Measurements from ENCODE around the gene SPRY1.
A peak's percentile ranks its signal among the peaks of the same experiment; 100 is the strongest.

Gene SPRY1

DNA sequence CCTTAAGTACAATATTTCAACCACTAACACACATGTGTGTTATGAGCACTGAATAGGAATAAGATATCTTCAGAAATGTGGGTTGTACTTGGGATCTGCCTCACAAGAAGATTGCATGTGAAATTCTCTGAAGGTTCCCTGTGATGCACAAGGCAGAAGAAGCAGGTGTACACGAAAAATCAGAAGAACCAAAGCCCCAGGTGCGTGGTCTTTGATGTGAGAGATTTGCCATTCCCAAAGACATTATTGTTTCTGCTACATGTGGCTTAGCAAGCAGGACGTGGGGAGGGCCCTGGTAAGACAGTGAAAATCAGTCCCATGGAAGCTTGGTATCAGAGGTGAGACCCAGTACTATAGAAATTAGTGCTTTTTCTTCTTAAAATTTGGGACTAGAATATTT is 13.0 kb upstream of the SPRY1 start:
- Histone ChIP-seq H3K9me3 (ENCODE audit: control insufficient read depth, low read length) (no peaks in the 10 kb centered on the region), H3K9ac (ENCODE audit: low read length) (no peak overlapping the region), H3K36me3 (ENCODE audit: control insufficient read depth, insufficient read depth, low read length) (no peaks in the 10 kb centered on the region), H3K4me1 (ENCODE audit: control insufficient read depth, insufficient read depth, low read length) (peaks cover 6% of the 10 kb centered on the region), H3K4me3 (ENCODE audit: low read length) (no peak overlapping the region), H3K27me3 (ENCODE audit: control insufficient read depth, insufficient read depth, low read length) (no peaks in the 10 kb centered on the region)

DNA sequence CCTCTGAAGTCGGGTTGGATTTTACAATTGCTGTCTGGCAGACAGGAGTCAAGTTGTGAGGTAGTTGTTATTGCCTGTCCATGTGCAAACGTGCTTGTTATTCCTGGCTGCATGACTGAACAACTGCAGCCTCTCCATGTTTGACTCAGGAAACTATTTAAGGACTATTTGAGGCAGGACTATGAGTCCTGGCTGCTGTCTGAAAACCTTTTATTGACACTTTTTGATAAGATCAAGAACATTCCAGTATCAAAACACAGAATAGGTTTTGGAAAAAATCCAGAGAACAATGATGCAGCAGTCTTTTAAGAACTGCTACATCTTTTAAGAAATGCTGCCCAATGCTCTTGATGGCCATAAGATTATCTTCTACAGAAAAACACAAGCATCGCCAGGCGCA is 10.0 kb upstream of the SPRY1 start:
- Histone ChIP-seq H3K9me3 (ENCODE audit: control insufficient read depth, low read length) (no peaks in the 10 kb centered on the region), H3K27me3 (ENCODE audit: control insufficient read depth, insufficient read depth, low read length) (no peaks in the 10 kb centered on the region), H3K36me3 (ENCODE audit: control insufficient read depth, insufficient read depth, low read length) (no peaks in the 10 kb centered on the region), H3K9ac (ENCODE audit: low read length) (no peak overlapping the region), H3K4me1 (ENCODE audit: control insufficient read depth, insufficient read depth, low read length) (peaks cover 6% of the 10 kb centered on the region), H3K4me3 (ENCODE audit: low read length) (no peak overlapping the region)

DNA sequence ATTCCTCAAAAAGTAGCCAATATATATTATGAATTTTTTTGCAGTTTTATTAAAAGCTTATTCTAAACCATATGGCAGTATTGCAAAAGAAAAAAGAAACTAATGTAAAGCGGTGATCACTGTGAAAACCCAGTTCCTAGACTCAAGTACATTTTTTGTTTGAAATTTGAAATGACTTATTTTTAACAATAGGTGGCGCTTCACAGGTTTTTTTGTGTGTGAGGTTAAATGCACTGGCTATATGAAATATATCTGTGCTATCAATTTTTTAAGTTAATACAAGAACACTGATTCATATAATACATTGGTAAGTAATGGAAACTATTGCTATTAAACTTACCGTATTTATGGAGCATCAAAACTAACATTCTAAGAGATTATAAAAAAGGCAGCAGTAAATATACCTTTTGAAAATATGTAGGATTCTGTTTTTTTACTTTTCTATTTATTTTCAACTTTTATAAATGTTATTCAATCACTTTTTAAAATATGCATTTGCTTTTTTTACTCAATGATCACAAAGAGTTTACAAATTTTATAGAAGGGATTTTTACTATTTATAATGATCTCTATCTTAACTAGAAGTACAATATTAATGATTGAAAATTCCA is 5.6 kb upstream of the SPRY1 start:
- Histone ChIP-seq H3K9me3 (ENCODE audit: control insufficient read depth, low read length) (no peaks in the 10 kb centered on the region), H3K27me3 (ENCODE audit: control insufficient read depth, insufficient read depth, low read length) (no peaks in the 10 kb centered on the region), H3K9ac (ENCODE audit: low read length) (no peak overlapping the region), H3K4me1 (ENCODE audit: control insufficient read depth, insufficient read depth, low read length) (peaks cover 6% of the 10 kb centered on the region), H3K4me3 (ENCODE audit: low read length) (no peak overlapping the region), H3K36me3 (ENCODE audit: control insufficient read depth, insufficient read depth, low read length) (no peaks in the 10 kb centered on the region)

DNA sequence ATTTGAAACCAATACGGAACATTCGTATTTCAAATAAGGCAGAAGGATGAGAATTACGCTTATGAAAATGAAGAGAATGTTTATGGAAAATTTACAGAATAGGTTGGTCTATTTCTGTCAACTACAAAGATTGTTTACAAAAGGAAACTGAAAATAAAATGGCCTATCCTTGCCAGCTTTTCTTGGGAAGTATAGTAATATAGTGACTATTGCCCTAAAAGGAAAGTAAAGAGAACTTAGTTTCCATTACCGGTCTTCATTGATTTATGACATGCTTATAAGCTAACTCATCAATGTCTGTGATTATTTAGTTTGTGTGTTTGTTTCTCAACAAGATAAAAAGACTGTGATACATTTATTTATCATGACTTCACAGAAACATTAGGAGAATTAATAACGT is 2.9 kb upstream of the SPRY1 start:
- Histone ChIP-seq H3K27me3 (ENCODE audit: control insufficient read depth, insufficient read depth, low read length) (no peaks in the 10 kb centered on the region), H3K9ac (ENCODE audit: low read length) (no peak overlapping the region), H3K4me3 (ENCODE audit: low read length) (no peak overlapping the region)

DNA sequence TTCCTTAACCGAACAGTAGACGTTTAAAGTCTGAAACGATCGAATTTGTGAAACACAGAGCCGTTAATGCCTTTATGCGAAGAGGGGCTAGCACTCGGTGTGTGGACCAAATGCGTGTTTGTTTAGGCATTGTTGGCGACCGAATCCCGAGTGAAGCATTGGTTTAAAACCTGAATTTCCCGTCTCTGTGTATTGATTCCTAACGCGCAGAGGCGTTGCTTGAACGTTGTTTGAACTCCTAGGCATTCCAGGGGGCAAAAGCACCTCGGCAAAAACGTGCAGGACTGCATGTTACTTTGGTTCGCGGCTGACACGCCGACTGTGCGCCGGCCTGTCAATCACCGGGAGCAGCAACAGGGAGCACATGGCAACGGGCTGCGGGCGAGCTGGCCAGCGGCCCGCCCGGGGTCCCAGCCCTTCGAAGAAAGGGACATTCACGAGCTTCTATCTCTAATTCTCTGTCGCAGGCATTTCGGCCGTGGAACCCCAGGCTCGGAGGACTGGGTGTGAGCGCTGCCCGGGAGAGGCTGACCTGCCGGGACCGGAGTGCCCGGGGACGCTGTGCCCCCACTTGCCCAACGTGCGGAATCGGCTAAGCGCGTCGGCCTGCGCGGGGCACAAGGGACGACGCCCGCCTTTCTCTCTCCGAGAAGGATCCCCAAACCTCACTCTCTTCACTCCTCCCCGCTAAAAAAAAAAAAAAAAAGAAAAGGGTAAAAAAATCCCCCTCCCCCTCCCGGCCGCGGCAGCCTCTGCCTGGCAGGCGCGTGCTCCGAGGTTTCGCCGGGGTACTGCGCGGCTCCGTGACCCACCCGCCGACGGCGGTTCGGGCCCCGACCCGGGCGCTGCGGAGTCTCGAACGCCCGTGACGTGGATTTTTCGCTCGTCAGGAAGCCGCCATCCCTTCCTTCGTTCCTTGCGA is 810 bp downstream of the SPRY1 start:
- H3K9ac ChIP-seq (ENCODE audit: low read length) = peak overlapping the region; percentile 99
- no peaks in the 10 kb centered on the region for H3K9me3 ChIP-seq (ENCODE audit: control insufficient read depth, low read length)
- H3K36me3 ChIP-seq (ENCODE audit: control insufficient read depth, insufficient read depth, low read length) = no peaks in the 10 kb centered on the region
- H3K27me3 ChIP-seq (ENCODE audit: control insufficient read depth, insufficient read depth, low read length) = no peaks in the 10 kb centered on the region
- peak overlapping the region; percentile 93 for H3K4me3 ChIP-seq (ENCODE audit: low read length)
- peaks cover 14% of the 10 kb centered on the region for H3K4me1 ChIP-seq (ENCODE audit: control insufficient read depth, insufficient read depth, low read length)

More for the DNA sequence above, 2.9 kb upstream of the SPRY1 start:
- Histone ChIP-seq H3K36me3 (ENCODE audit: control insufficient read depth, insufficient read depth, low read length) (no peaks in the 10 kb centered on the region), H3K4me1 (ENCODE audit: control insufficient read depth, insufficient read depth, low read length) (no peaks in the 10 kb centered on the region), H3K9me3 (ENCODE audit: control insufficient read depth, low read length) (no peaks in the 10 kb centered on the region)

DNA sequence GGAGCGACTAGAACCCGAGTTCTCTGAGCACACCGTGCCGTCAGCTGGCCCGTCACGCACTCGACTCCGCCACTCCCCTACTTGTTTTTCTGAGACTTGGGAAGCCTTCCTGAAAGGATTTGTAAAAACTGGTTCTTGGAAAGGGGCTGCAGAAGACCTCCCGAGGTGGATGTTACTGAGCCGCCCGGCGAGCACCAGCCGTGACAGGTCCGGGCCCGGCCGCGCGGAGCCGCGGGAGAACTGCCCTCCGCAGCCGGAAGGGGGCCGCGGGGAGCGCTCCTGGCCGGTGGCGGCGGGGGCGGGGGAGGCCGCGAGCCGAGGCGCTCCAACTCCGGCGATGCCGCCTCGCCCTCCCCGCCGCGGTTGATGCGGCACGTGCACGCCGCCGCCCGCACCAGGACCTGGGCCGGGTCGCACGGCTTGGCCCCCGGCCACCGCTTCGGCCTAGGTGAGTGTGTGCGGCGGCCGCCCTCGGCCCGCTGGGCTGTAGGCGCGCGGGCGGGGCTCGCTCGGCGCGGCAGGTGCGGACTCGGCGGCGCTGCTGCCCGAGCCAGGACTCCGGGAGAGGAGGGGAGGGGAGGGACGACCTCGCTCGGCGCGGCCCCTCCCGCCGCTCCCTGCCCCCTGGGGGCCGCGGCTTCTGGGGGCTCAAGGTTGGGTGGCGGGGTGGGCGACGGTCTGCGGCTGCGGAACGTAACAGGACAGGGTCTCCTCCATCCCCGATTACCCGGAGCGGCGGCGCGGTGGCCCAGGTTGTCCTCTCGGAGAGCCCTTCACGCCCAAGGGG is 1.7 kb downstream of the SPRY1 start:
- no peaks in the 10 kb centered on the region for H3K27me3 ChIP-seq (ENCODE audit: control insufficient read depth, insufficient read depth, low read length)
- H3K36me3 ChIP-seq (ENCODE audit: control insufficient read depth, insufficient read depth, low read length) = no peaks in the 10 kb centered on the region
- peak overlapping the region; percentile 99 for H3K9ac ChIP-seq (ENCODE audit: low read length)
- H3K4me3 ChIP-seq (ENCODE audit: low read length) = peak overlapping the region; percentile 93
- H3K9me3 ChIP-seq (ENCODE audit: control insufficient read depth, low read length) = no peaks in the 10 kb centered on the region
- H3K4me1 ChIP-seq (ENCODE audit: control insufficient read depth, insufficient read depth, low read length) = peaks cover 19% of the 10 kb centered on the region

DNA sequence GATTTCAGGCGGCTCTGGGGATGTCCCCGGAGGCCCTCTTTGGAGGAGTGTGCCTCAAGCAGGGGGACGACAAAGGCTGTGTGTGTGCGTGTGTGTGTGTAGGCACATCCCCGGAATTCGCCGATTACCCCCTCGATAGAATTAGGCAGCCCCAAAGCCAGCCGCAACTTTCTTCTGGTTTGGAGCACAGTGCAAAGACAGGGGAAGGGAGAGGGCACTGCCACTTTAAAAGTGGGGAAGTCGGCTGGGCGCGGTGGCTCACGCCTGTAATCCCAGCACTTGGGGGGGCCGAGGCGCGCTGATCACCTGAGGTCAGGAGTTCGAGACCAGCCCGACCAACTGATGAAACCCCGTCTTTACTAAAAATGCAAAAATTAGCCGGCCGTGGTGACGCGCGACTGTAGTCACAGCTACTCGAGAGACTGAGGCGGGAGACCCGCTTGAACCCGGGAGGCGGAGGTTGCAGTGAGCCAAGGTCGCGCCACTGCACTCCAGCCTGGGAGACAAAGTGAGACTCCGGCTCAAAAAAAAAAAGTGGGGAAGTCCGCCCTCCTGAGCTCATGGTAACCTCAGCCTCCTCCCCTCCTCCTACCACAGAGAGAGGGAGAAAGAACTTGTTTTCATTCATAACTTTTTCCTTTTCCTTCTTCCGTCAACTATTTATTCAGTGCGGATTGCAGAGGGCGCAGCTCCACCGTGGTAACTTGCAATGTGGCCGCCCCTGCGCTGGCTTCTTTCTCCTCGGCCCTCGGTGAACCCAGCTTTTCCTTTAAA is 2.4 kb downstream of the SPRY1 start:
- no peaks in the 10 kb centered on the region for H3K36me3 ChIP-seq (ENCODE audit: control insufficient read depth, insufficient read depth, low read length)

DNA sequence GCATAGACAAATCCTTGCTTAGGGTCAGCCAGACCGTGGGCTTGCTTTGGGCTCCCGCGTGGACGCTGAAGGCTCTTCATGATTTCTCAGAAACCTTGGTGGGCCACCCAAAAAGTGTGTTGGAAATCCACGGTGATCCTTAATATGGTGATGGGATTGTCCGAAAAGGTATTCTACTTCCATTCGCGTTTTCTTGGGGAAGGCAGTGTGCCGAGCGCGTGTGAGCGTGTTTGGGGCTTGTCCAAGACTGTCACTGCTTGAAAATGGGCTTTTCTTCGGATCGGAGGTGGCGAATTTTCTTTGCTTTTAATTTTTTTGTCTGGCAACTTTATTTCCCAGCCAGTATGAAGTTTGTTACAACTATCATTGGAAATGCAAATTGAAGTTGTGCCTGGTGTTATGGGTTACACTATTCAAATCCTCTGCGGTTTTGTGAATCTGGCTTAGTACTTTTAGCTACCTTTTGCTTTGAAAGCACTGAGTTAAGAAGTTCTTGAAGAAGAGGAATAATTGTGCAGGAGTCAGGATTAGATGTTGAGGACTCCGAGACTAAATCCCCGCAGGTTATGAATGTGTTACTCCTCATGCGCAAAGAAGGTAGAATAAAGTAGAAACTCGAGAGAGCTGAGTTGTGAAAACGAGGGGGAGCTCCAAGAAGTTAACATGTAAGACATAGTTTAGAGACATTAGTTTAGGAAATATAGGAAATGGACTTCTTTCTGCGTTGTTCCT is 3.2 kb downstream of the SPRY1 start:
- Histone ChIP-seq H3K36me3 (ENCODE audit: control insufficient read depth, insufficient read depth, low read length) (no peaks in the 10 kb centered on the region), H3K9ac (ENCODE audit: low read length) (peak overlapping the region; percentile 99), H3K4me1 (ENCODE audit: control insufficient read depth, insufficient read depth, low read length) (peaks cover 19% of the 10 kb centered on the region), H3K4me3 (ENCODE audit: low read length) (peak overlapping the region; percentile 93), H3K27me3 (ENCODE audit: control insufficient read depth, insufficient read depth, low read length) (no peaks in the 10 kb centered on the region), H3K9me3 (ENCODE audit: control insufficient read depth, low read length) (no peaks in the 10 kb centered on the region)

More for the DNA sequence above, 2.4 kb downstream of the SPRY1 start:
- peak overlapping the region; percentile 99 for H3K9ac ChIP-seq (ENCODE audit: low read length)
- H3K9me3 ChIP-seq (ENCODE audit: control insufficient read depth, low read length) = no peaks in the 10 kb centered on the region
- H3K27me3 ChIP-seq (ENCODE audit: control insufficient read depth, insufficient read depth, low read length) = no peaks in the 10 kb centered on the region
- peak overlapping the region; percentile 93 for H3K4me3 ChIP-seq (ENCODE audit: low read length)
- peaks cover 19% of the 10 kb centered on the region for H3K4me1 ChIP-seq (ENCODE audit: control insufficient read depth, insufficient read depth, low read length)

DNA sequence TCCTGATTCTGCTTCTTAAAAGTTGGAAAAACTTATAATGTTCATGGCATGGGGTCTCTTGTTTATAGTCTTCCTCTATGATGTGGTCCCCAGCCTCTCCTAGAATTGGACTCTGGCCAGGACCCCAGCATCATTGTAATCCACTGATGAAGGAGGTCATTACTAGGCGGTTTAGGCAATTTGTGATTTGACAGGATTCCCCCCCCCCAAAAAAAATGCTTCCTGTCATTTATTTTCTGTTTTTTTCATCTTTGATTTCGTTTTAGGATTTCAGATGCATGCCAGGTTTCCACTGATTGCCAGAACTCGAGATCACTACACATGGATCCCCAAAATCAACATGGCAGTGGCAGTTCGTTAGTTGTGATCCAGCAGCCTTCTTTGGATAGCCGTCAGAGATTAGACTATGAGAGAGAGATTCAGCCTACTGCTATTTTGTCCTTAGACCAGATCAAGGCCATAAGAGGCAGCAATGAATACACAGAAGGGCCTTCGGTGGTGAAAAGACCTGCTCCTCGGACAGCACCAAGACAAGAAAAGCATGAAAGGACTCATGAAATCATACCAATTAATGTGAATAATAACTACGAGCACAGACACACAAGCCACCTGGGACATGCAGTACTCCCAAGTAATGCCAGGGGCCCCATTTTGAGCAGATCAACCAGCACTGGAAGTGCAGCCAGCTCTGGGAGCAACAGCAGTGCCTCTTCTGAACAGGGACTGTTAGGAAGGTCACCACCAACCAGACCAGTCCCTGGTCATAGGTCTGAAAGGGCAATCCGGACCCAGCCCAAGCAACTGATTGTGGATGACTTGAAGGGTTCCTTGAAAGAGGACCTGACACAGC is 4.9 kb downstream of the SPRY1 start:
- no peaks in the 10 kb centered on the region for H3K9me3 ChIP-seq (ENCODE audit: control insufficient read depth, low read length)
- no peaks in the 10 kb centered on the region for H3K27me3 ChIP-seq (ENCODE audit: control insufficient read depth, insufficient read depth, low read length)
- H3K9ac ChIP-seq (ENCODE audit: low read length) = peak overlapping the region; percentile 99
- H3K4me3 ChIP-seq (ENCODE audit: low read length) = no peak overlapping the region
- H3K4me1 ChIP-seq (ENCODE audit: control insufficient read depth, insufficient read depth, low read length) = peaks cover 19% of the 10 kb centered on the region
- H3K36me3 ChIP-seq (ENCODE audit: control insufficient read depth, insufficient read depth, low read length) = no peaks in the 10 kb centered on the region

DNA sequence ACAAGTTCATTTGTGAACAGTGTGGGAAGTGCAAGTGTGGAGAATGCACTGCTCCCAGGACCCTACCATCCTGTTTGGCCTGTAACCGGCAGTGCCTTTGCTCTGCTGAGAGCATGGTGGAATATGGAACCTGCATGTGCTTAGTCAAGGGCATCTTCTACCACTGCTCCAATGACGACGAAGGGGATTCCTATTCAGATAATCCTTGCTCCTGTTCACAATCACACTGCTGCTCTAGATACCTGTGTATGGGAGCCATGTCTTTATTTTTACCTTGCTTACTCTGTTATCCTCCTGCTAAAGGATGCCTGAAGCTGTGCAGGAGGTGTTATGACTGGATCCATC is 5.5 kb downstream of the SPRY1 start:
- H3K9me3 ChIP-seq (ENCODE audit: control insufficient read depth, low read length) = no peaks in the 10 kb centered on the region
- no peaks in the 10 kb centered on the region for H3K36me3 ChIP-seq (ENCODE audit: control insufficient read depth, insufficient read depth, low read length)
- H3K4me3 ChIP-seq (ENCODE audit: low read length) = no peak overlapping the region
- no peak overlapping the region for H3K9ac ChIP-seq (ENCODE audit: low read length)
- H3K4me1 ChIP-seq (ENCODE audit: control insufficient read depth, insufficient read depth, low read length) = peaks cover 24% of the 10 kb centered on the region
- H3K27me3 ChIP-seq (ENCODE audit: control insufficient read depth, insufficient read depth, low read length) = no peaks in the 10 kb centered on the region

Data from mucosa of stomach (tissue), 1 donor.